Gastrocnemius medialis (tissue), 4 donors: Measurements from ENCODE around the gene CTBP2.

Source experiments
- CTCF ChIP-seq, 5 experiments: fragments of 450-650 bp in 3 of 5; fragments of 200-600 bp in 2 of 5; sonication (generic) in 2 of 5; IDR thresholded peaks in 4 of 5; conservative IDR thresholded peaks in 1 of 5; 1 replicate in 4 of 5; 2 replicates in 1 of 5; pipeline ENCODE4 v1.5.1; 2016 to 2019; ENCODE audit warnings: antibody characterized with exemption in 5 of 5, mild to moderate bottlenecking in 3 of 5, moderate library complexity in 3 of 5
- POLR2A ChIP-seq, 2 donors: fragments of 450-650 bp; IDR thresholded peaks; one replicate each; pipeline ENCODE4 v1.6.1; 2017; ENCODE audit warnings: antibody characterized with exemption in 2 of 2, mild to moderate bottlenecking in 2 of 2, moderate library complexity in 2 of 2

- TF ChIP-seq CTCF (IDR thresholded peaks at IDR 0.05 in 4 of 5, conservative IDR thresholded peaks at IDR 0.05 in 1 of 5), result no peak
- TF ChIP-seq POLR2A (IDR thresholded peaks at IDR 0.05), result no peak
Observed at GRCh38 chr10:125201108-125201524, 40.8 kb upstream of the CTBP2 start.
